T-helper 2 cell treated with Interferon-gamma antibody and Interleukin-4, amounts not matched to agents 5 μg/mL and 100 μg/mL, for 36 hours (primary cell): ENCODE results near the gene TENM4.

ENCODE experiments used
- DNase-seq: peaks from one replicate; pipeline ENCODE4 v3.0.0; 2021; ENCODE audit warnings: low spot score
- H3K27ac Mint-ChIP-seq: one replicate; pipeline ENCODE4 v1.8.0; 2021; ENCODE audit warnings: mild to moderate bottlenecking, mixed read lengths
- H3K27me3 Mint-ChIP-seq: one replicate; pipeline ENCODE4 v1.8.0; 2021; ENCODE audit warnings: low read depth, mixed read lengths
- H3K36me3 Mint-ChIP-seq: one replicate; pipeline ENCODE4 v1.8.0; 2021; ENCODE audit warnings: low read depth, mixed read lengths
- H3K4me1 Mint-ChIP-seq: one replicate; pipeline ENCODE4 v1.8.0; 2021; ENCODE audit warnings: low read depth, mixed read lengths
- H3K4me3 Mint-ChIP-seq: one replicate; pipeline ENCODE4 v1.8.0; 2022; ENCODE audit warnings: mild to moderate bottlenecking, moderate library complexity, mixed read lengths
- H3K9me3 Mint-ChIP-seq: one replicate; pipeline ENCODE4 v1.8.0; 2021; ENCODE audit warnings: mixed read lengths

TENM4 gene

DNA sequence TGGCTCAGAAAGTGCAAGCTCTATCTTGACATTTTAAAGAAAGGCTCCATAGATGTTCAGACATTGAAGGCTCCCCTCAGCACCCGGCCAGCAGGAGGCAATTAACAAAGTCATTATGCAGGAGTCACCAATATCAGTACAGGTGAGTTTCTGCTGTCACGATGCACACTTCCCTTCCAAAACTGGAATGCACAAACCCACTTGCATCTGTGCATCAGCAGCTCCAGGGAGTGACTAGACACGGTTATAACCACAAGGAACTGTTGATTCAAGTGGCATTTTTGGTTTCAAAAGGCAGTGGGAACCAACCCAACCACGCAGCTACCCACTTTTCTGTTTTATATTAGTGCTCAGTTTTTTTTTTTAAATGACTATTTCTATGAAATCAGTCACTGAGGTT lies 572.3 kb downstream of the TENM4 start:
- H3K9me3 Mint-ChIP-seq: no peaks in the 10 kb centered on the region

GRCh38 chr11:78860720-78861422 lies 580.0 kb downstream of the TENM4 start:
- no peak for DNase-seq
- Mint-ChIP-seq H3K27me3 (no peaks in the 10 kb centered on the region), H3K36me3 (no peaks in the 10 kb centered on the region), H3K4me3 (no peak overlapping the region), H3K27ac (no peak overlapping the region), H3K4me1 (no peaks in the 10 kb centered on the region), H3K9me3 (no peaks in the 10 kb centered on the region)

More for the DNA sequence above, 572.3 kb downstream of the TENM4 start:
- Mint-ChIP-seq H3K27me3 (peaks cover 19% of the 10 kb centered on the region), H3K4me1 (no peaks in the 10 kb centered on the region), H3K36me3 (no peaks in the 10 kb centered on the region), H3K27ac (no peak overlapping the region), H3K4me3 (no peak overlapping the region)
- no peak for DNase-seq

DNA sequence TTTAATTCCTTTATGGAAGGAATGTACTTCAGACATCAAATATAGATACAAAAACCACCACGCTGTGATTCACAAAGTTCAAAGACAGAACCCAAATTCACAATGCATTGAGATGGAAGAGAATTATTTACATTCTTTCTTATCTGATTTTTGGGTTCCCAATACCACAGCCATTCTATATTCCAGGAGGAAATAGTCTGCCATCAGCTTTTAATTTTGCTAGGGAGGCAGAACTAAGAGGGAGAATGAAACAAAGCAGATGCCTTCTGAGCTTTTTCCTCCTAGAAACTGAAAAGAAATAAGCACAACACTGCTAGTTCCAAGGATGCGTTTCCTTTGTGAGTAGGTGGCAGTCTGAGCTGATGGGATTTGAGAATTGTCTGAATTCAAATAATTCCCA lies 583.1 kb downstream of the TENM4 start:
- Mint-ChIP-seq H3K36me3 (no peaks in the 10 kb centered on the region), H3K27me3 (no peaks in the 10 kb centered on the region), H3K4me3 (no peak overlapping the region), H3K4me1 (no peaks in the 10 kb centered on the region), H3K9me3 (no peaks in the 10 kb centered on the region), H3K27ac (no peak overlapping the region)
- no peak for DNase-seq

DNA sequence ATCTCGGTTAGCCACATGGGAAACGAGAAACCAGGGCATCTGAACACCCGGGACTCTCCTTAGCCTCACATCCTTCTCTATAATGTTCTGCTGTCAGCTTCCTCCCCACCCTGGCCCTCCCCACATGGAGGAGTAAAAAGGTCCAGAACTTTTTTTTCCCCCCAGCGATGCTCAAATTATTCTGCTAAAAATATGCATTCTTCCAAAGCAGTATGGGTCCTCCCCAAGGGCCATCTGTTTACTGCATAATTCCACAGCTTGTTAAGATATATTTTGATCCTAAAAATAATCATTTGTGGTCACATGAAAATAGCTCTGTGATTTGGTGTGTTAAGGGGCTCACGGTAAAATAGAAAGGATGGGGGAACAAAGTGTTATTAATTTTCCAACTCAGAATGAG lies 584.6 kb downstream of the TENM4 start:
- Mint-ChIP-seq H3K36me3 (no peaks in the 10 kb centered on the region), H3K4me3 (no peak overlapping the region), H3K9me3 (no peaks in the 10 kb centered on the region), H3K27ac (no peak overlapping the region), H3K27me3 (no peaks in the 10 kb centered on the region), H3K4me1 (no peaks in the 10 kb centered on the region)
- no peak for DNase-seq

DNA sequence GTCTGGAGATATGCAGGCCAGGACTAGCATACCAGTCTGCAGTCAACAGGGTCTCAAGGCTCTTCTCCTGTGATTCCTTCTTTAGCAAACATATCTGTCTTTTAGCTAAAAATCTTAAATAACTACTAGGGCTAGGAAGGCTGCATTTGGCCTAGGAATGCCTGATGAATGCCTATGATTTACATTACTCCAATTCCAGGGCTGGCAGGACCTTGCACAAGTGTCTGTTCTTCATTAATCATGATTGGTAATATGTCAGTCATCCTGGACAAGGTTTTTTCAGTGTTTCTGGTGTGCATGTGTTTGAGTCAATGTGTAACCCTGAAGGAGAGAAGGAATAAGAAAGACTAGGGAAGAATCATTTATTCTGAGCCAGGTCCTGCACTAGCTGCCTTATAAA lies 585.7 kb downstream of the TENM4 start:
- Mint-ChIP-seq H3K9me3 (no peaks in the 10 kb centered on the region), H3K4me1 (no peaks in the 10 kb centered on the region), H3K27ac (no peak overlapping the region), H3K27me3 (no peaks in the 10 kb centered on the region), H3K4me3 (no peak overlapping the region), H3K36me3 (no peaks in the 10 kb centered on the region)
- no peak for DNase-seq

- Mint-ChIP-seq H3K4me3 (no peak overlapping the region), H3K36me3 (no peaks in the 10 kb centered on the region), H3K27ac (no peak overlapping the region), H3K4me1 (no peaks in the 10 kb centered on the region), H3K9me3 (no peaks in the 10 kb centered on the region), H3K27me3 (peaks cover 2% of the 10 kb centered on the region)
- no peak for DNase-seq
Measured at GRCh38 chr11:78853521-78853920, 587.3 kb downstream of the TENM4 start.

DNA sequence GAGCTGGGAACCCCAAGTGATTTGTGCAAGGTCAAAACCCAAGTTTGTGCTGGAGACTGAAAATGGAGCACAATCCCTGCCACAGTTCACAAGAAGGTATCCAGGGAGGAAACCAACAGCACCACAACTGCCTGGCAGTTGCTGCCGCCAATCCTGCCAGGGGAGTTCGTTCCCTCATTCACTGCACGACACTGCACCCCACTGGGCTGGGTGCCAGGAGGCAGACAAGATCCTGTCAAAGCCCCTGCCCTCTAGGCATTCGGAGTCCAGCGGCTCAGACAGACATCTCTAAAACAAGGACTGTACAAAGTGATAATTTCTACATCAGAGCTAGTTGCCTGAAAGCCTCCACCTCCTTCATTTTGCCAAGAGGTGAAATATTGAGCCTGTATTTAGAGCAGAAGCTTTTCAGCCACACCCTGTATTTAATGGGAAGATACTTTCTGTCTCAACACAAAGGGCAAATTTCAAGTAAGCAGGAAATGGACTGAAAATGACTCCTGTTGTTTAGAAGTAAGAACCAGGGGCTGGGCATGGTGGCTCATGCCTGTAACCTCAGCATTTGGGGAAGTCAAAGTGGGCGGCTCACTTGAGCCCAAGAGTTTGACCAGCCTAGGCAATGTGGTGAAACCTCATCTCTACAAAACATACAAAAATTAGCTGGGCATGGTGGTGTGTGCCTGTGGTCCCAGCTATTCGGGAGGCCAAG lies 588.8 kb downstream of the TENM4 start:
- DNase-seq: no peak
- no peaks in the 10 kb centered on the region for H3K9me3 Mint-ChIP-seq
- H3K4me1 Mint-ChIP-seq: no peaks in the 10 kb centered on the region
- no peak overlapping the region for H3K4me3 Mint-ChIP-seq
- peaks cover 7% of the 10 kb centered on the region for H3K27me3 Mint-ChIP-seq
- no peaks in the 10 kb centered on the region for H3K36me3 Mint-ChIP-seq
- no peak overlapping the region for H3K27ac Mint-ChIP-seq

- H3K36me3 Mint-ChIP-seq: no peaks in the 10 kb centered on the region
- H3K9me3 Mint-ChIP-seq: no peaks in the 10 kb centered on the region
- H3K4me3 Mint-ChIP-seq: no peak overlapping the region
- DNase-seq: no peak
- H3K4me1 Mint-ChIP-seq: no peaks in the 10 kb centered on the region
- H3K27me3 Mint-ChIP-seq: peaks cover 7% of the 10 kb centered on the region
- H3K27ac Mint-ChIP-seq: no peak overlapping the region
Measured at GRCh38 chr11:78850078-78850477, 590.8 kb downstream of the TENM4 start.

DNA sequence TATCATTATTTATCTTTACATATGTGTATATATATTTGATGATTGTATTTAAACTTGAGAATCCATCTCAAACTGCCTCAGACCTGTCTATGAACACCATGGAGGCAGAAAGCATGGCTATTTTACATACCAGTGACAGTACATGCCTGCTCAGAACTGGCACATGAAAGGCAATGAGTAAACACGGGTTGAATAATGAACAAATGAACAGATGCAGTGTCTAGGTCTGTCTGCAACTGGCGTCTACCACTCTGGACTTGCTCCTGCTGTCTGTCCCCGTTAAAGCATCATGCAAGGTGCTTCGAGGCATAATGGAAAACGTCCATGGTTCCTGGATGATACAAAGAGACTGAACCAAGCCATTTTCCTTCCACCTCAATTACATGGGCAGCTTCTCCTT lies 594.6 kb downstream of the TENM4 start:
- Mint-ChIP-seq H3K27me3 (peaks cover 10% of the 10 kb centered on the region), H3K27ac (no peak overlapping the region), H3K4me1 (no peaks in the 10 kb centered on the region), H3K9me3 (no peaks in the 10 kb centered on the region), H3K4me3 (no peak overlapping the region), H3K36me3 (no peaks in the 10 kb centered on the region)
- DNase-seq: no peak

- DNase-seq: no peak
- Mint-ChIP-seq H3K9me3 (no peaks in the 10 kb centered on the region), H3K4me3 (no peak overlapping the region), H3K27ac (no peak overlapping the region), H3K36me3 (no peaks in the 10 kb centered on the region), H3K27me3 (peaks cover 10% of the 10 kb centered on the region), H3K4me1 (no peaks in the 10 kb centered on the region)
Measured at GRCh38 chr11:78845496-78845895, 595.3 kb downstream of the TENM4 start.

GRCh38 chr11:78841456-78842060 lies 599.3 kb downstream of the TENM4 start:
- Mint-ChIP-seq H3K36me3 (no peaks in the 10 kb centered on the region), H3K9me3 (no peaks in the 10 kb centered on the region), H3K27ac (no peak overlapping the region), H3K27me3 (peaks cover 7% of the 10 kb centered on the region), H3K4me3 (no peak overlapping the region), H3K4me1 (no peaks in the 10 kb centered on the region)
- DNase-seq: no peak

GRCh38 chr11:78840623-78841022 lies 600.2 kb downstream of the TENM4 start:
- peaks cover 7% of the 10 kb centered on the region for H3K27me3 Mint-ChIP-seq
- no peaks in the 10 kb centered on the region for H3K4me1 Mint-ChIP-seq
- no peak for DNase-seq
- H3K9me3 Mint-ChIP-seq: no peaks in the 10 kb centered on the region
- H3K27ac Mint-ChIP-seq: no peak overlapping the region
- H3K4me3 Mint-ChIP-seq: no peak overlapping the region
- no peaks in the 10 kb centered on the region for H3K36me3 Mint-ChIP-seq

GRCh38 chr11:78840200-78840599 lies 600.6 kb downstream of the TENM4 start:
- H3K27me3 Mint-ChIP-seq: peaks cover 7% of the 10 kb centered on the region
- no peak overlapping the region for H3K27ac Mint-ChIP-seq
- H3K36me3 Mint-ChIP-seq: no peaks in the 10 kb centered on the region
- H3K4me3 Mint-ChIP-seq: no peak overlapping the region
- H3K4me1 Mint-ChIP-seq: no peaks in the 10 kb centered on the region
- no peaks in the 10 kb centered on the region for H3K9me3 Mint-ChIP-seq
- DNase-seq: no peak

DNA sequence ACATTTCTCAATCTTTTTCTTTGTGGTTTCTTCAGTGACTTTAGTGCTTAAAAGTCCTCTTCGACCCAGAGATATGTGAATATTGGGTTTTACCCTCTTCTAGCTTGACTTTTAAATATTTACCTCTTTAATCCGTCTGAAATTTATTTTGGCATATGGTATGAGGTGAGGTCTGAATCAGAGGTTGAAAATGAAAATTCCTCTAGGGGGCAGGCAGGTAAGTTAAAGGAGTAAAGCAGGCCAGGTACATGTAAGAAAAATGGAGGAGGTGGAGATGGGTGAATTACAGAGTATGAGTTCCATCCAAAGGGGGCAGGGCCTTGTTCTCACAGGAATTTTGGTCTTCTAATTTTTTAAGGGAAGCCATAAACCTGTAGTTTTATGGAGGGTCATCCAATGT lies 602.4 kb downstream of the TENM4 start:
- peaks cover 9% of the 10 kb centered on the region for H3K27me3 Mint-ChIP-seq
- no peaks in the 10 kb centered on the region for H3K9me3 Mint-ChIP-seq
- no peak for DNase-seq
- no peaks in the 10 kb centered on the region for H3K4me1 Mint-ChIP-seq
- H3K4me3 Mint-ChIP-seq: no peak overlapping the region
- H3K27ac Mint-ChIP-seq: no peak overlapping the region
- no peaks in the 10 kb centered on the region for H3K36me3 Mint-ChIP-seq
